Adrenal gland (tissue), 12 donors: Measurements from ENCODE around the gene STX8. TPM values are rescaled to one million over a fixed set of nuclear protein-coding genes. Genes with fewer than 3 reads are reported as not detected.

Experiments
- DNase-seq, 7 donors: peaks; one replicate each; pipeline ENCODE4 v3.0.0-alpha.2; 2019 to 2020
- H3K27ac ChIP-seq, 5 donors: fragments of 200-600 bp; sonication (generic) in 4 of 5; 1 replicate in 3 of 5; 2 replicates in 2 of 5; pipeline versions ENCODE4 v1.5.1 to v1.8.0; 2016 to 2020; ENCODE audit warnings: mild to moderate bottlenecking in 1 of 5
- H3K27me3 ChIP-seq: fragments of 200-600 bp; 2 replicates; pipeline ENCODE4 v1.8.0; 2021
- H3K36me3 ChIP-seq, 2 donors: fragments of 200-600 bp; replicated peaks in 1 of 2; 1 replicate in 1 of 2; 2 replicates in 1 of 2; pipeline versions ENCODE4 v1.5.1 to v1.8.0; 2018 to 2022
- H3K4me1 ChIP-seq, 2 donors: fragments of 200-600 bp; replicated peaks in 1 of 2; 1 replicate in 1 of 2; 2 replicates in 1 of 2; pipeline versions ENCODE4 v1.5.1 to v1.8.0; 2018 to 2021
- H3K4me3 ChIP-seq, 4 donors: fragments of 200-600 bp; sonication (generic) in 3 of 4; one replicate each; pipeline ENCODE4 v1.5.1; 2016 to 2018
- H3K9me3 ChIP-seq, 3 donors: fragments of 200-600 bp; sonication (generic) in 1 of 3; replicated peaks in 1 of 3; 1 replicate in 2 of 3; 2 replicates in 1 of 3; pipeline versions ENCODE4 v1.5.1 to v1.8.0; 2016 to 2021
- POLR2A ChIP-seq, 2 donors: fragments of 450-650 bp; IDR thresholded peaks; one replicate each; pipeline ENCODE4 v1.6.1; 2017; ENCODE audit warnings: antibody characterized with exemption in 2 of 2, mild to moderate bottlenecking in 2 of 2, moderate library complexity in 1 of 2
- WGBS, 4 donors: extraction: QIAGEN DNeasy Blood & Tissue Kit in 2 of 4; methylation state at CpG; one replicate each; pipeline versions ENCODE4 v1.1.5 to v1.1.7; 2013 to 2017; 5-methylcytosine and 5-hydroxymethylcytosine counted together
- intact Hi-C, 2 donors: fragments of 100-400 bp; cut with DNase I; formaldehyde crosslinking; loops; one replicate each; pipeline versions ENCODE4 v1.14.1 to v1.15.0; 2022 to 2023
- polyA plus RNA-seq, 3 donors: library from polyadenylated mRNA; stranded (reverse); fragments of 200-250 nt in 2 of 3; fragments of 350-450 nt in 1 of 3; fragmentation: Illumina TruSeq in 1 of 3; extraction: RNeasy Lipid Tissue Mini Kit (QIAGEN cat#74804) in 1 of 3; gene quantifications; one replicate each; pipeline ENCODE4 v1.2.3, GENCODE V29; 2013 to 2014
- total RNA-seq, 9 donors: library from RNA; depleted of rRNA in 4 of 9; stranded (reverse); fragments of >200 nt in 4 of 9; fragments of 120-200 nt in 1 of 9; fragmentation: NEBNext Ultra II Directional in 1 of 9; extraction: Animal tissue kit (Norgen Biotek cat#: 25700) in 1 of 9; gene quantifications; one replicate each; pipeline versions ENCODE4 v1.1.0 to v1.2.4, GENCODE V29; 2013 to 2023
- TF ChIP-seq, protein P1 (sequence below), 6 experiments: fragments of 450-650 bp in 4 of 6; fragments of 200-600 bp in 2 of 6; sonication (generic) in 1 of 6; IDR thresholded peaks; 1 replicate in 5 of 6; 2 replicates in 1 of 6; pipeline versions ENCODE4 v1.5.1 to v1.8.0; 2016 to 2021; ENCODE audit warnings: antibody characterized with exemption in 6 of 6, mild to moderate bottlenecking in 2 of 6, moderate library complexity in 1 of 6
- donor health status: healthy with polysubstance abuse.
- donor health status: Bipolar disorder and iron deficiency.
- donor health status: DM: yes; HTN: yes; CAD: no.
- donor health status: DM: no; HTN: no; CAD: no.
- donor health status: DM: no; HTN: no; CAD: no.
- donor health status: DM: yes; HTN: yes; CAD: no.

Gene STX8
- total and polyA plus RNA-seq, 12 donors, result 21.9 to 94.1 (median 72.3) TPM

DNA sequence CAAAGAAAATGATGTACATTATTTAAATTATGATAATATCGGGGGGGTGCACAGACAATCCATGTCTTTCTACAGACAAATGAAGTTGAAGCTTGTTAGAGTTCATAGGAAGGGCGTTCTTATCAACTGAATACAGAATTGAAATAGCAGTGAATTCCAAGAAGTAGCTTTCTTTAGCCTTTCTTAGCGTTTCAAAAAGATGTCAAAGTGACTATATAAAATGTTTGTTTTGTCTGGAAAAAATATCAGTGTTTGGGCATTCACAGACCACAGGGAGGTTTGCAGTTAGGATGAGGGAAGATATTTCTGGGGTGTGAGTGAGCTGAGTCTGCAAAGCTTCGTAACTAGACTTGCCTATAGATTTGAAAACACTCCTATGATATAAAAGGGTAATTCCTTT lies 55.0 kb downstream of the STX8 start:
- WGBS, 4 donors, result 60 to 69% (median 68%) methylated on average over 4 of the region's 4 CpGs
- Histone ChIP-seq H3K36me3 (no peaks in the 10 kb centered on the region), H3K27ac (no peak overlapping the region), H3K27me3 (no peaks in the 10 kb centered on the region), H3K4me3 (no peak overlapping the region), H3K4me1 (no peaks in the 10 kb centered on the region), H3K9me3 (no peaks in the 10 kb centered on the region)
- DNase-seq, result no peak
- intact Hi-C loops, result loop anchor here (5.0 to 10.0 kb wide), 2 partner anchors 523 to 526 kb away; no protein-coding TSS in a partner anchor
- TF ChIP-seq, protein P1, sequence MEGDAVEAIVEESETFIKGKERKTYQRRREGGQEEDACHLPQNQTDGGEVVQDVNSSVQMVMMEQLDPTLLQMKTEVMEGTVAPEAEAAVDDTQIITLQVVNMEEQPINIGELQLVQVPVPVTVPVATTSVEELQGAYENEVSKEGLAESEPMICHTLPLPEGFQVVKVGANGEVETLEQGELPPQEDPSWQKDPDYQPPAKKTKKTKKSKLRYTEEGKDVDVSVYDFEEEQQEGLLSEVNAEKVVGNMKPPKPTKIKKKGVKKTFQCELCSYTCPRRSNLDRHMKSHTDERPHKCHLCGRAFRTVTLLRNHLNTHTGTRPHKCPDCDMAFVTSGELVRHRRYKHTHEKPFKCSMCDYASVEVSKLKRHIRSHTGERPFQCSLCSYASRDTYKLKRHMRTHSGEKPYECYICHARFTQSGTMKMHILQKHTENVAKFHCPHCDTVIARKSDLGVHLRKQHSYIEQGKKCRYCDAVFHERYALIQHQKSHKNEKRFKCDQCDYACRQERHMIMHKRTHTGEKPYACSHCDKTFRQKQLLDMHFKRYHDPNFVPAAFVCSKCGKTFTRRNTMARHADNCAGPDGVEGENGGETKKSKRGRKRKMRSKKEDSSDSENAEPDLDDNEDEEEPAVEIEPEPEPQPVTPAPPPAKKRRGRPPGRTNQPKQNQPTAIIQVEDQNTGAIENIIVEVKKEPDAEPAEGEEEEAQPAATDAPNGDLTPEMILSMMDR (IDR thresholded peaks at IDR 0.05), result no peak
- no peak for TF ChIP-seq POLR2A (IDR thresholded peaks at IDR 0.05)

DNA sequence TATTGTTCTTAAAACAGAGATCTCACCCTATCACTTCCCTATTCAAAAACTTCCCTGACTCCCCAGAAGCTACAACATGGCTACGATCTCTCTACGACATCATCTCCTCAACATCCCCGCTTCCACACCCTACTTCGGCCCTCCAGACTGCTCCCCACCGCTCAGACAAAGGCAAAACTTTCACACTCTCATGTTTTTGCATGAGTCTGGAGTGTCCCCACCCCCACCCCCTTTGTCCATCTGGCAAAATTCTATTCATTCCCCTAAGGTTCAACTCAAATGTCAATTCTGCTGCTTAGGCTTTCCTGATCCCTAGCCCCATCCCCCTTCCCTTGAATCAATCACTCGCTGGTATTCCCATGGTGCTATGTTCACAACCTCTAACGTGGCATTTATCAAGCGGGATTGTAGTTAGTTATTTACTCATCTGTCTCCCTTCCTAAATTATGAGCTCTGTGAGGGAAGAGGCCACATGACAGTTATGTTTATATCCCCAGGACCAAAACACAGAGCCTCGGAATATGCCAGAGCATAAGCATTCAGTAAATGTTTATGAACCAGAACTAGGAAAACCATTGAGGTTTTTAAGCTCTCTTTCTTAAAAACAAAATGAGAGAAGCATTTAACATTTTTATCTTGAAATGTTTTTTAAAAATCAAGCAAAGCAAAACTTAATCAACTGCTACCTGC lies 55.9 kb downstream of the STX8 start:
- no peaks in the 10 kb centered on the region for H3K27me3 ChIP-seq
- no peak overlapping the region for H3K4me3 ChIP-seq
- 72 to 85% (median 78%) methylated on average over 8 to 9 of the region's 9 CpGs for WGBS, 4 donors
- no peak for TF ChIP-seq POLR2A (IDR thresholded peaks at IDR 0.05)
- TF ChIP-seq, protein P1 (IDR thresholded peaks at IDR 0.05), result no peak
- H3K36me3 ChIP-seq, result no peaks in the 10 kb centered on the region
- H3K27ac ChIP-seq, result no peak overlapping the region
- DNase-seq, result no peak
- H3K9me3 ChIP-seq, result no peaks in the 10 kb centered on the region
- no peaks in the 10 kb centered on the region for H3K4me1 ChIP-seq
- intact Hi-C loops, result loop anchor here (5.0 to 10.0 kb wide), 2 partner anchors 522 to 525 kb away; no protein-coding TSS in a partner anchor

DNA sequence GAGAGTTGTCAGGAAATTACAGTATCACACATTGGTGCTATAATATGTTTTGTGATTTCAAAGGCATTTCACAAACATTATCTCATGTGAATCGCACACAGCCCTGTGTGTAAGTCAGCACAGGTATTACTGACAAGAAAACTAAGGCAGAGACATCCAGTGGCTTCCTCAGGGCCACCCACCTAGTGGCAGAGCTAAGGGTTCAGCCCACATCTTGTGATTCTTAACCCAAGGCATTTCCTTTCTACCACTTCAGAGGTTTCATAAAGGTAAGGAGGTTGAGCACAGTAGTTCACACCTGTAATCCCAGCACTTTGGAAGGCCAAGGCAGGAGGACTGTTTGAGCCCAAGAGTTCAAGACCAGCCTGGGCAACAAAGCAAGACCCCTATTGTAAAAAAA lies 58.2 kb downstream of the STX8 start:
- no peaks in the 10 kb centered on the region for H3K36me3 ChIP-seq
- no peaks in the 10 kb centered on the region for H3K4me1 ChIP-seq
- 82 to 97% (median 92%) methylated on average over 1 of the region's 1 CpG for WGBS, 4 donors
- no peak overlapping the region for H3K4me3 ChIP-seq
- no peaks in the 10 kb centered on the region for H3K9me3 ChIP-seq
- H3K27me3 ChIP-seq, result no peaks in the 10 kb centered on the region
- H3K27ac ChIP-seq, result no peak overlapping the region
- intact Hi-C loops, result no loop called here
- no peak for DNase-seq
- TF ChIP-seq POLR2A (IDR thresholded peaks at IDR 0.05), result no peak
- TF ChIP-seq, protein P1 (IDR thresholded peaks at IDR 0.05), result no peak

DNA sequence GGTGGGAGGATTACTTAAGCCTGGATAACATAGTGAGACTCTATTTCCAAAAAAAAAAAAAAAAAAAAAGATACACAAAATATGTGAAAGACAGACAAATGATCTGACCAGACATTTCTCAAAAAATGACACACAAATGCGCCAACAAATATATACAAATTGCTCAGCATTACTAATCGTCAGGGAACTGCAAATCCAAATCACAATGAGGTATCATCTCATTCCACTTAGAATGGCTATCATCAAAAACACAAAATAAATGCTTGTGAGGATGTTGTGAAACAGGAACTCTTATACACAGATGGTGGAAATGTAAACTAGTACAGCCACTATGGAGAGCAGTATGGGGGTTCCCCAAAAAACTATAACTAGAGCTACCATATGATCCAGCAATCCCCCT lies 62.4 kb downstream of the STX8 start:
- Histone ChIP-seq H3K4me3 (no peak overlapping the region), H3K27me3 (no peaks in the 10 kb centered on the region), H3K9me3 (peaks cover 0 to 11% (median 8%) of the 10 kb centered on the region in 3 donors), H3K4me1 (no peaks in the 10 kb centered on the region), H3K36me3 (no peaks in the 10 kb centered on the region), H3K27ac (no peak overlapping the region)
- DNase-seq, result no peak
- intact Hi-C loops, result no loop called here
- 91 to 97% (median 94%) methylated on average over 2 of the region's 2 CpGs for WGBS, 4 donors
- TF ChIP-seq, protein P1 (IDR thresholded peaks at IDR 0.05), result no peak
- TF ChIP-seq POLR2A (IDR thresholded peaks at IDR 0.05), result no peak
